ENCODE data around the gene DNAJC3.
"Not testable (repeated sequence)": the region's sequence is repeated elsewhere in the genome, so short reads cannot be mapped to it uniquely, and the experiment has no call there.

The DNAJC3 gene

GRCh38 chr13:95671597-95671996 is 5.3 kb upstream of the DNAJC3 start:
- no peak for DNase-seq (ENCODE audit: low read depth)
- TF ChIP-seq CTCF (IDR thresholded peaks at IDR 0.05; ENCODE audit: insufficient read depth, low read depth, low read length, missing control alignments), result no peak
- H3K4me3 ChIP-seq (ENCODE audit: low read length), result no peak overlapping the region

- peak; percentile 64 for DNase-seq (ENCODE audit: low read depth)
- H3K4me3 ChIP-seq (ENCODE audit: low read length), result peak overlapping the region; percentile 85
- TF ChIP-seq CTCF (IDR thresholded peaks at IDR 0.05; ENCODE audit: insufficient read depth, low read depth, low read length, missing control alignments), result no peak
Observed at GRCh38 chr13:95676105-95676761, 706 bp upstream of the DNAJC3 start.

DNA sequence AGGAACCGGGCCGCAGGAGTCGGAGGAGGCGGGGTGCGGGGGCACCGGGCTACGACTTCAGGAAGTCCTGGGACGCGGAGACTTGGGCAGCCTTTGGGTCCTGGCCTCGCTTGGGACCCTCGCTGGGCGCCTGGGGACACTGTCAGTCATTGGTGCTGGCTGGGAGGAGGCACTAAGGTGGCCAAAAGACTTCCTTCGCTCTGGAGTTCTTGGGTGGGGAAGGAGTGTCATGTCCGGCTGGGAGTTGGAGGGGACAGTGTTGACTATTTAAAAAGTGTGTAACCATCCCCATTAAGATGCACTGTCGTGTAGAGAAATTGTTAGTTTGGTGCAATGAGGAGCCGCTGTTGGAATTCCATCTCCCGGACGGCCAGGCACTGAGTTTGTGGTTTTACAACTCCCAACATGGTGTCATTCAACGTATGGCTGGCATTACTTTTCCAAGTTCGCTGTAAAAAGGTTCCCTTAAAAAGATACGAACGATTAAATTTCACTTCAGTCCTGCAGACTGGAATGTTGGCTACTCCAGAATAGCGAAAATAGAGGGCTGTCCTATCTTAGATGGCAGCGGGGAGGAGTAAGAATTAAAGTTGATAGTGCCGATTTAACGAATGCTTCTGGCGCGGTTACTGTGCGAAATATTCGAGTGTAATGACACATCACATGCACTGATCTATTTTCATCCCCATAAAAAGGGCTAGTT is 776 bp downstream of the DNAJC3 start:
- peak overlapping the region; percentile 65 for H3K4me3 ChIP-seq (ENCODE audit: low read length)
- peak; percentile 32 for DNase-seq (ENCODE audit: low read depth)
- TF ChIP-seq CTCF (IDR thresholded peaks at IDR 0.05; ENCODE audit: insufficient read depth, low read depth, low read length, missing control alignments), result no peak

- H3K4me3 ChIP-seq (ENCODE audit: low read length), result peak overlapping the region; percentile 9
- no peak for DNase-seq (ENCODE audit: low read depth)
- TF ChIP-seq CTCF (IDR thresholded peaks at IDR 0.05; ENCODE audit: insufficient read depth, low read depth, low read length, missing control alignments), result no peak
Observed at GRCh38 chr13:95678967-95679366, 2.0 kb downstream of the DNAJC3 start.

GRCh38 chr13:95679722-95680121 is 2.8 kb downstream of the DNAJC3 start:
- H3K4me3 ChIP-seq (ENCODE audit: low read length), result no peak overlapping the region
- TF ChIP-seq CTCF (IDR thresholded peaks at IDR 0.05; ENCODE audit: insufficient read depth, low read depth, low read length, missing control alignments), result no peak
- no peak for DNase-seq (ENCODE audit: low read depth)

DNA sequence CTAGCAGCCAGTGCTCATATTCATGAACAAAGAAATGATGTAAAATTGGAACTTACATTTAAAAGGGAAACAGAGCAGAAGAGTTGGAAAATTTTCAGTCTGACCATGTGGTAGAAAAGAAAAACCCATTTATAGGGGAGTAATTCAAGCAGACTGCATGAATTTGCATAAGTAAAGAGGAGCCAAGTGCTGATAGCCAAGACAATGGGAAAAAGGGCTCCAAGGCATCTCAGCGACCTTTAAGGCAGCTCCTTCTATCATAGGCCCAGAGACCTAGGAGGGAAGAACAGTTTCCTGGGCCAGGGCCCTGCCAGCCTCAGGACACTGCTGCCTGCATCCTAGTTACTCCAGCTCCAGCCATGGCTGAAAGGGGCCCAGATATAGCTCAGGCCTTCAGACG is 7.5 kb downstream of the DNAJC3 start:
- H3K4me3 ChIP-seq (ENCODE audit: low read length), result no peak overlapping the region
- DNase-seq (ENCODE audit: low read depth), result no peak
- no peak for TF ChIP-seq CTCF (IDR thresholded peaks at IDR 0.05; ENCODE audit: insufficient read depth, low read depth, low read length, missing control alignments)

DNA sequence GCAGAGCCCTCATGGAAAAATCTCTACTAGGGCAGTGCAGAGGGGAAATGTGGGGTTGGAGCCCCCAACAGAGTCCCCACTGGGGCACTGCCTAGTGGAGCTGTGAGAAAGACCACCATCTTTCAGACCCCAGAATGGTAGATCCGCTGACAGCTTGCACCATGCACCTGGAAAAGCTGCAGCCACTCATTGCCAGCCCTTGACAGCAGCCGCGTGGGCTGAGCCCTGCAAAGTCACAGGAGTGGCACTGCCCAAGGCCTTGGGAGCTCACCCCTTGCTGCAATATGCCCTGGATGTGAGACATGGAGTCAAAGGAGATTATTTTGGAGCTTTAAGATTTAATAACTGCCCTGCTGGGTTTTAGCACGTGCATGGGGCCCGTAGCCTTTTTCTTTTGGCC is 8.0 kb downstream of the DNAJC3 start:
- not testable (repeated sequence) for DNase-seq (ENCODE audit: low read depth)

More for the DNA sequence above, 8.0 kb downstream of the DNAJC3 start:
- not testable (repeated sequence) for H3K4me3 ChIP-seq (ENCODE audit: low read length)

Measured in epithelial cell of esophagus (primary cell).